GM10266 (cell line): ENCODE data around the gene CCDC137.

Experiments used
- DNase-seq: peaks from one replicate; pipeline ENCODE4 v3.0.0; 2012; ENCODE audit errors: extremely low spot score
- CTCF ChIP-seq: IDR thresholded peaks from 2 replicates; pipeline ENCODE4 v1.5.1; 2012; ENCODE audit warnings: mild to moderate bottlenecking, low read depth; ENCODE audit not compliant: control insufficient read depth, insufficient read depth; ENCODE audit errors: missing control alignments

The CCDC137 gene

GRCh38 chr17:81695211-81695610 lies 28.7 kb downstream of the CCDC137 start:
- no peak for DNase-seq
- no peak for TF ChIP-seq CTCF

GRCh38 chr17:81695801-81696200 lies 29.3 kb downstream of the CCDC137 start:
- DNase-seq: no peak
- no peak for TF ChIP-seq CTCF

- TF ChIP-seq CTCF: no peak
- DNase-seq: no peak
Observed at GRCh38 chr17:81696218-81696941, 29.8 kb downstream of the CCDC137 start.

GRCh38 chr17:81697261-81698044 lies 30.9 kb downstream of the CCDC137 start:
- no peak for DNase-seq
- no peak for TF ChIP-seq CTCF

- no peak for DNase-seq
- TF ChIP-seq CTCF: no peak
Observed at GRCh38 chr17:81700353-81701287, 34.1 kb downstream of the CCDC137 start.

GRCh38 chr17:81701288-81702071 lies 34.9 kb downstream of the CCDC137 start:
- TF ChIP-seq CTCF: peak; percentile 13
- DNase-seq: no peak
